Myocyte (in vitro differentiated cells): Measurements from ENCODE around the gene PSMB2. TPM values are rescaled to one million over a fixed set of nuclear protein-coding genes. Genes with fewer than 3 reads are reported as not detected.
"Not testable (repeated sequence)": the region's sequence is repeated elsewhere in the genome, so short reads cannot be mapped to it uniquely, and the experiment has no call there.

Experiments used
- DNase-seq: peaks from one replicate; pipeline ENCODE4 v3.0.0-alpha.2; 2012; ENCODE audit warnings: low read depth
- total RNA-seq: library from RNA; depleted of rRNA; stranded (reverse); fragments of >200 nt; gene quantifications from 2 replicates; pipeline ENCODE4 v1.2.3, GENCODE V29; 2014

The PSMB2 gene
- total RNA-seq, 1 donor from 2014 or later, result 38.8 TPM

- no peak for DNase-seq
Measured at GRCh38 chr1:35594005-35594760, 47.1 kb downstream of the PSMB2 start.

GRCh38 chr1:35592991-35593769 is 48.1 kb downstream of the PSMB2 start:
- no peak for DNase-seq

- DNase-seq, result no peak
Measured at GRCh38 chr1:35591211-35591610, 50.1 kb downstream of the PSMB2 start.

GRCh38 chr1:35590476-35591040 is 50.8 kb downstream of the PSMB2 start:
- DNase-seq, result no peak

GRCh38 chr1:35589516-35590427 is 51.6 kb downstream of the PSMB2 start:
- DNase-seq, result no peak

- no peak for DNase-seq
Measured at GRCh38 chr1:35588197-35588910, 53.0 kb downstream of the PSMB2 start.

- DNase-seq, result no peak
Measured at GRCh38 chr1:35587736-35588135, 53.6 kb downstream of the PSMB2 start.

GRCh38 chr1:35586808-35587207 is 54.5 kb downstream of the PSMB2 start:
- DNase-seq, result no peak

- not testable (repeated sequence) for DNase-seq
Measured at GRCh38 chr1:35585805-35586204, 55.5 kb downstream of the PSMB2 start.

- DNase-seq, result no peak
Measured at GRCh38 chr1:35585281-35585680, 56.0 kb downstream of the PSMB2 start.

- DNase-seq, result not testable (repeated sequence)
Measured at GRCh38 chr1:35581621-35582020, 59.7 kb downstream of the PSMB2 start.

- no peak for DNase-seq
Measured at GRCh38 chr1:35580949-35581388, 60.4 kb downstream of the PSMB2 start.

- DNase-seq, result no peak
Measured at GRCh38 chr1:35577071-35577998, 64.0 kb downstream of the PSMB2 start.

- not testable (repeated sequence) for DNase-seq
Measured at GRCh38 chr1:35576766-35577070, 64.6 kb downstream of the PSMB2 start.

GRCh38 chr1:35576061-35576765 is 65.1 kb downstream of the PSMB2 start:
- no peak for DNase-seq

- DNase-seq, result no peak
Measured at GRCh38 chr1:35575416-35575958, 65.8 kb downstream of the PSMB2 start.

- no peak for DNase-seq
Measured at GRCh38 chr1:35574655-35575415, 66.5 kb downstream of the PSMB2 start.
